GM21515 (cell line): ENCODE results near the gene DNM3.

Experiments used
- ATAC-seq: cut with Tn5 transposase; IDR thresholded peaks from one replicate; pipeline ENCODE4 v1.9.1; 2021; ENCODE audit not compliant: unreplicated experiment

DNM3 gene

GRCh38 chr1:172086137-172086536 lies 244.8 kb downstream of the DNM3 start:
- ATAC-seq, result no peak

GRCh38 chr1:172088256-172088655 lies 247.0 kb downstream of the DNM3 start:
- no peak for ATAC-seq

GRCh38 chr1:172089768-172090510 lies 248.6 kb downstream of the DNM3 start:
- ATAC-seq, result no peak

DNA sequence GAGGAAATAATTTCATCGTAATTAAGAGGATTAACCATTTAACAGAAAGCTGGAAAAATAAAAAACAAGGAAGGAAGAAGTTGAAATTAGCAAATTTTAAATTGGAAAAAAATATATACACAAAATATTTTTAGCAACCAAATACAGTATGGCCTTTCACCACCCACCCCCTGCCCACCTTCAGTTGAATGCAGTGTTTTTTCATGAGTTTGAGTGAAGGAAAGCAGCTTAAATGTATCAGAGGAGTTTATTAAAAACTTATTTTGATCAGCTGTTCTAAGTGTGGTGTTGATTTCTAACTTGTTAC lies 249.2 kb downstream of the DNM3 start:
- no peak for ATAC-seq

DNA sequence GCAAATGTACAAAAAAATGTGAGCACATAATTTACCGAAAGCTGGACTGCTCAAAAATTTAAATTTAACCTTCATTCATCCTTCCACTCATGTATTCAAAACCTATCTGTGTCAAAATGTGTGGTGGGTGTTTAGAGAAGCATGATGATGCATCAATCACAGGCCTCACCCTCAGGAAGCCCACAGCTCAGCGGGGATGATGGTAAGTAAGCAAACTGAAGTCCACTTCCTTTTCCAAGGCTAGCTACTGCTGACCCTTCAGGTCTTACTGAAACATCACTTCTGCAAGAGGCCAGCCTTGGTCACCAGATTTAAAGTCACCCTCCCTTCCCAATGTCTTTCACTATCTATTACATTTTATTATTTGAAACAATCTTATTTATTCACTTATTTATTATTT lies 254.5 kb downstream of the DNM3 start:
- ATAC-seq, result no peak

DNA sequence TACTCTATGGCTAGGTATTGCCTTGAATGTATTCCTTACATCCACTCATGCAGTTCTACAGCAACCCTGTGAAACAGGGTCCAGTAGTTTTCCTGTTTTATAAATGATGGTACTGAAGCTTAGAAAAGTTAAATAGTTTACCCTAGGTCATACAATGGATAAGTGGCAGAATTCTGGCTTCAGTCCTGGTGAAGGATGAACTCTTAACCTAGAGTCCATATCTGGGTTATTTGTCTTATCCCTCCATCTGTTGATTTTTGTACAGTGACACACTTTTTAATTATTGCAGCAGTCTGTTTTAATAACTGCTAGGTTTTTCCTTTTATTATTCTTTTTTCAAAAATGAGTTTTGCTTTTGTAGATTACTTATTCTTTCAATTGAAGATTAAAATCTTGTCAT lies 263.9 kb downstream of the DNM3 start:
- no peak for ATAC-seq

DNA sequence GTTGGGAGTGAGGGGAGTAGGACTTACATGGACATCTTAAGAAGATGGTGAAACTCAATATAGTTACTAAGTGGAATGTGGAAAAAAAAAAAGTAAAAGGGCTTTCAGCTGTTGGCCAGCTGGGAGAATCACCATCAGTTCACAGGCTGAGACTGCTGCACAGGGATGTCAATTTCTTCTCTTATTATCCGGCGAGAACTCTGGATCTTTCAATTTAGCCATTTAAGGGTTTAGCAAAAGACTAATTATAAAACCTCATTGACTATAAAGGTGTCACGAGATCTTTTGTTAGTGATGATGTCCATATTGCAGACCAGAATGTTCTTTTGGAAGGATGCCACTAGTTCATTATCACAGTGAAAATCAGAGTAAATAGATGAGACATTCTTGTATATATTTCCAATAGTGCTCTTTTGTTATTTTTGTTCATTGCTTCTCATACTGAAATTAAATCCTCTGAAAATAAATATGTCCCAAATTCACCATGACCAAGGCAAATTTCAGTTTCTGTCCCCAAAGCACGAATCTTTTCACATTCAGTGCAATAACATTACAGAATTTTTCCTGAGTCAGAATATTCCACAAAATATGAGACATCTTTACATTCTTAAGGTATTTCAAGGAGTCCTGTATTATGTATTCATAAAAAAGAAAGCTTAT lies 266.1 kb downstream of the DNM3 start:
- no peak for ATAC-seq

DNA sequence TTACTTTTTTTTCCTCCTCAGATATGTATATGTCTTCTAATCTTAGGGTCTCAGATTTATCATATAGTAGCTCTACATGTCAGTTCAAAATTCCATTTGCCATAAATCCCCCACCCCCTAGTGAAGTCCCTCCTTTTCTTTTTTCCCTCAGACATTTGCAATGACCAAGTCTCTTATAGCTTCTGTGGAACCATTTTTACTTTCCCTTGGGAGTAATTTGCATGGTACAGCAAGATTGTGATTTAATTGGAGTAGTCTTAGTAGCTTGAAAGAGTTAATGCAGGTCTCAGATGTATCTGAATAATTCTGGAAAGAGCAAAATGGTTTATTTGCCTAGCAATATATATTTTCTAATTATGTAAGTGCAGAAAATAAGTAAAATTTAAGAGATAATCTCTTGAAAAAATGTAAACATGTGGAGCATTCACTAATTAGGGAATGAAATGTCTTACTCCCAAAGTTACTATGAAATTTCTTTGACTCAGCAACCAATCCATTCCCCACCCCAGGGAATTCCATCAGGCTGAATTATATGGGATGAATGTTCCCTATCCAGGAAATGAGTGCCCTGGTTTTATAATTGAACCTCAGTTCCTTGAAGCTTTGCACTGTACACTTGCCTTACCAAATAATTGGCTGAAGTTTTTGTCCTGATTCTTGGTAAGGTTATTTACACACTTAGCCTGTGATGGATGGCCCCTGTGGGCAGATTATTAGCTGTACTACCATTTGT lies 267.0 kb downstream of the DNM3 start:
- no peak for ATAC-seq

- ATAC-seq, result no peak
These were observed 268.1 kb downstream of the DNM3 start for GRCh38 chr1:172109359-172109758.

DNA sequence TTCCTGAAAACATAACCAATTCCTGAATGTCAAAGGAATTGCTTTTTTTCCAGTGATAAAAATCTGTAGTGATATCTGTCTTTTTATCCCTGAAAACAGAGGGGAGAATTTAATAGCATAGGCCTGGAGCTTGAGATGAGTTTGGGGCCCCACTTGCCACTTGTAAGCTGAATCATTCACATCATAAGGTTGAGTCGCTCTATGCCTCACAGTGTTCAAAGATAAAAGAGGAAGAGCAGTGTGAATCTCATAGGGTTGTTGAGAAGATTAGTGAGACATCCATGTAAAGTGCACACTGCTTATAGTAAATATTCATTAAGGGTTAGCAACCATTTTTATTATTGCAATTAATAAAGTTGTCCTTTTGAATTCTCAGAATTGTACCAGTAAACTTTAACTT lies 271.3 kb downstream of the DNM3 start:
- ATAC-seq, result no peak

- ATAC-seq, result no peak
These were observed 276.5 kb downstream of the DNM3 start for GRCh38 chr1:172117800-172118199.

DNA sequence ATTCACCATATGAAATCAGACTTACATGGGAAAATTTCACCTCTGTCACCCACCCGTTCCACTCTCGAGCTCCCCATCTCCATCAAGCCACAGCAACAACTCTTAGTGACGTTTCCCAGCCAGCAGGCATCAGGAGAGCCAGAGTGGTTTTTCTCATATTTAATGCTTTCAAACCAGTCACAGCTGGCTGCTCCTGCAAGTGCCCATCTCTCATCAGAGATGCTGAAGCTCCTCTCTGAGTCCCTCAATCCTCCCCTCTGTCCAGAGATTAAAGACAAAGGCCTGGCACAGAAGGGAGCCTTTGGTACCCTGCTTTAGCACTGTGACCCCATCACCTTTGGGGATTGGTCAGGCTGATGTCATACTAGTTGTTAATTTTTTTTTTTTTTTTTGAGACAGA lies 277.3 kb downstream of the DNM3 start:
- ATAC-seq, result no peak

DNA sequence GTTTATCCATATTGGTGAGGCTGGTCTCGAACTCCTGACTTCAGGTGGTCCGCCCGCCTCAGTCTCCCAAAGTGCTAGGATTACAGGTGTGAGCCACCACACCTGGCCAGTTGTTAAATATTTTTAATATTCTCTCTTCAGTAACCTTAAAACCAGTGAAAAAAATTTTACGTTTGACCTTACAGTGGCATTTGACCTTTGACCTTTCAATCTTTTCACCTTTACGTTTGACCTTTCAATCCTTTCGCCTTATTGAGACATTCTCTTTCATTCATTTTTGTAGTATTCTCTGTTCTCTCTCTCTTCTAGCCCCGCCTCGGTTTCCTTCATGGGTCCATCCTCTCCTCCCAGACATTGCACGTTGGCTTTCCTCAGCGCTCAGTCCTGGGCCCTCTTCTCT lies 277.9 kb downstream of the DNM3 start:
- no peak for ATAC-seq

GRCh38 chr1:172120381-172120780 lies 279.1 kb downstream of the DNM3 start:
- no peak for ATAC-seq

DNA sequence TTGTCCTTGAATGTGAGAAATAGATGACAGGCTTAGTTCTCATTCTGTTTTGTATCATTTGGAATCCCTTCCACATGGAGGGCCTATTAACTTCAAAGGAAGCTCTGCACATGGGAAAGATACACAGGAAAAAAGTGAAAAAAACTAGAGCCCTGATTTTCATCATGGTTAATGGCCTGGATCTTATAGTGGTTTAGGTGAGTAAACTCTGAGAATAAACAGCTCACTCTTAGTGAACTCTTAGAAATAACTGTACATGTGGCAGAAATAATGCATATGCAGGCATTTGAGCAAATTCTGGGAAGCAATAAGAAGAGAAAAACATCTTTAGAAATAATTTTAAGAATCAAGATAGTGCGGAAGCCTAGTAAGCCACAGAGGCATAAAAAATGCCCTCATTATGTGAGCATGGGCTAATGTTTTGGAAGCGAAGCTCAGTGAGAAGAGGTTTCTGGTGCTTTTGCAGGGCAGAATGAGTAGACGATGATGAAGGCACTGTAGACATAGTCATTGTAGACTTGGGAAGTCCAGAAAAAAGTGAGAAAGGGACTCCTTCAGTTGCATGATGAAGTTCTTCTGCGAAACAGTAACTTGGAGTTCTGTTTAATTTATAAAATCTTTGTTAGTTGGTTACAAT lies 279.9 kb downstream of the DNM3 start:
- no peak for ATAC-seq

DNA sequence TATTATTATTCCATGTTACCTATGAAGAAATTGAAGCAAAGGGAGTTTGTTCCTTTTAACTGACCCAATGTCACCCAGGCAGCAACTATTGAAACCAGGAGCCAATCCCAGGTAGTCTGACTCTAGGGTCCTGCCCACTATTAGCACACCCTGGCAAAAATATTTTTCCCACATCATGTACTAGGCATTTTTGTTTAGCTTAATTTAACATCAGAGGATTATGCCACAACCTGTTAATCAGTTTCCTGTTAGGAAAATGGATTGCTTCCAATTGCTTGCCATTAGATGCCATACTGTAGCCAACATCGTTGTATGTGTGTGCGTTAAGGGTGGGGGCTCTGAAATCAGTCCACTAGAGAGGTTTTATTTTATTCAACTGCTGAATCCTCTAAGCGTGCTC lies 281.1 kb downstream of the DNM3 start:
- no peak for ATAC-seq

- ATAC-seq, result no peak
These were observed 284.0 kb downstream of the DNM3 start for GRCh38 chr1:172125250-172125649.

GRCh38 chr1:172125812-172126430 lies 284.6 kb downstream of the DNM3 start:
- ATAC-seq, result no peak

- no peak for ATAC-seq
These were observed 291.5 kb downstream of the DNM3 start for GRCh38 chr1:172132836-172133235.

DNA sequence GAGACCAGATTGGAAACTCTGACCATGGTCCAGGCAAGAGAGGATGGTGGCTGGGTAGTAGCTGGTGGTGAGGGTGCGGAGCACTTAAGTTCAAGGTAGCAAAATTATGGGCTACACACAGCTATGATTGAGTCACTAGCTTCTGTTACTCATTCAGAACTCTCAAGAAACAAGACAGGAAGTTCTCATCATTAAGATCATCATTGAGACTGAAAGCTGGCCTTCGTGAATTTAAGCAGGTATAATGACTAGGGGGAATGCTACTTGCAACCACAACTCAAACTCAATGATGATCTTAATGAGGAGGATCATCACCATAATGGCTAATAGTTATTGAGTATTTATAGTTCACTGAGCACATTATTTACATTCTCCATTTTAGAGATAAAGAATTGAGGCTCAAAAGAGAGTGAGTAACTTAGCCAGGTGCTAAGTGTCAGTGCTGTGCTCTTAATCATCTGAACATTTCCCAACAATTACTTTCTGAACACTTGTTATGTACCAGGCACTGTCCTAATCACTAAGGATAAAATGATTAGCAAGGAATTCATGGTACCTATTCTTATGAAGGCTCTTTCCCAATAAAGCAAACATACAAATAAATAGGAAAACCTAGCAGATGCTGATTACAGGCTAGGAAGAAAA lies 292.9 kb downstream of the DNM3 start:
- no peak for ATAC-seq
